Cardiac fibroblast (primary cell): ENCODE results near the gene HSPA2.

Experiments
- DNase-seq, 2 donors: peaks; one replicate each; pipeline versions ENCODE4 v3.0.0 to v3.0.0-alpha.2; 2010; ENCODE audit warnings: low read depth in 2 of 2
- H3K4me3 ChIP-seq, 2 donors: replicated peaks in 1 of 2; 1 replicate in 1 of 2; 2 replicates in 1 of 2; pipeline ENCODE4 v1.5.1; 2011; ENCODE audit warnings: low read depth in 2 of 2, low read length in 2 of 2, mild to moderate bottlenecking in 2 of 2, moderate library complexity in 1 of 2
- CTCF ChIP-seq: IDR thresholded peaks from one replicate; pipeline ENCODE4 v1.5.1; 2011; ENCODE audit warnings: low read depth, mild to moderate bottlenecking, low read length, inconsistent platforms

The HSPA2 gene

DNA sequence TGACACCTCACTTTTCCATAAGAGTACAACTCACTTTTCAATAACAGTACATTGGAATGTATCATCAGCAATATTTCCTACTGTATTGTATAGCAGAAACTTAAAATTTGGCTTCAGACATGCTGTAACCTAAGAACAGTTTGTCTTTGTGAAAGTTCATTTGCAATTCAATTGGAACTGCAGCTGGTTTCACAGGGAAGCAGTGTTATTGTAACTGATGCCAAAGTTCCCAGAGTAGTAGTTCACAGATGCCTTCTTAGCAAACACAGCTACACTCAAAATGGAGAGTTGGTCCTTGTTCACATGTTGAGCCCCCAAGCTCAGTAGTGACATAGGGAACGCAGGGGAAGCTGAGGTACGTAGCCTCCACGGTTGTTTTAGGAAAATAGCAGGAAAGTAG lies 32.6 kb downstream of the HSPA2 start:
- H3K4me3 ChIP-seq, result no peak overlapping the region
- TF ChIP-seq CTCF, result no peak

DNA sequence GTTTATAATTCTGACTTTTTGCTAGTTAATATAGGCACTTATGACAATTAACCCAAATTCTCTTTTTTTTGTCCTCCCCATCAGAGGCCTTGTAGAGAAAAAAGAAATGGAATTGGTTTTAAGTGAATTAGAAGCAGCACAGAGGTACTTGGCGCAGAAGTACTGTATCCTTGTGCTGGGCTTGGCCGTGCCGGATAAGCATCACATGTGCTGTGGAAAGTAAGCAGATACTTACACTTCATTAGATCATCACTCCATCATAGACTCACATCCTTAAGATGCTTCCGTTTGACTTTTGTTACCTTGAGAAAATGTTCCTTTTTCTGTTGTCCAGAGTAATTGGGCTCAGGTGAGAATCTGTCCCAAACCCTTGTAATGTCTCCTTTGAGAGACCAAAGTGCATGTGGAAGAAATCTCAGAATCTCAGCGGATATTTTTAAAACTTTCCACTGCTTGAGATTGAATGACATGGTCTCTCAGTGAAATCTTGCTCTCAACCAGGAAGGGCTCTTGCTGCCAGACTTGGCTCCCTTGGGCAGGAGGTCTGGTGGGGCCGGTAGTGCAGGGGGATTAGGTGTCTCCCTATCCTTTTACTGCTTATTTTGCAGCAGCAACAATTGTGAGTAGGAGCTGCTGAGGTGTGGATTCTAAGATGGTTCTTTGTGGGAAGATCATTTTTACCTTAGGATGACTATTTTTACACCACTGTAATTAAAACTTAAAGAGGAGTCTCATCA lies 34.0 kb downstream of the HSPA2 start:
- H3K4me3 ChIP-seq, result no peak overlapping the region
- no peak for TF ChIP-seq CTCF
- no peak for DNase-seq

More for the DNA sequence above, 32.6 kb downstream of the HSPA2 start:
- DNase-seq, result peak in 1 of 2 donors; percentile 29

- no peak for TF ChIP-seq CTCF
- no peak overlapping the region for H3K4me3 ChIP-seq
- DNase-seq, result no peak
These were observed 36.7 kb downstream of the HSPA2 start for GRCh38 chr14:64577211-64577610.

- peak in 1 of 2 donors; percentile 18 for DNase-seq
- H3K4me3 ChIP-seq, result no peak overlapping the region
- no peak for TF ChIP-seq CTCF
These were observed 39.9 kb downstream of the HSPA2 start for GRCh38 chr14:64580467-64580866.

DNA sequence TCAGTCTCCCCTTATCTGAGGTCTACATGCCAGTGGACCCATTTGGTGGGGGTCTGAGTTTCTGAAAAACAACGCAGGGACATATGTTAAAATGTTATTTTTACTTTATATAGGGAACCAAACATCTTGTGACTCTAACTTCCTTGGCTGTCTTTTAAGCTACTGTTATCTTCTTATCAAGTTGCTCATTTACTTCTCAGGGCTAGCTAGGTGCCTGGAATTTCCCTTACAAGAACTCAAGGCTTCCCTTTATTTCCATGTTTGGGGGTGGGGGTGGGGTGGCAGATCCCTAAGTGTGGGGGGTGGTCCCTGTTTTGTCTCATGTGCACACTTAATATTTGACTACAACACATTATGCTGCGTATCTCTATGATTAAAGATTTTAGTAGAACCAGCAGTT lies 40.8 kb downstream of the HSPA2 start:
- no peak for TF ChIP-seq CTCF

GRCh38 chr14:64581817-64582216 lies 41.3 kb downstream of the HSPA2 start:
- TF ChIP-seq CTCF, result no peak
- DNase-seq, result no peak
- no peak overlapping the region for H3K4me3 ChIP-seq

More for the DNA sequence above, 40.8 kb downstream of the HSPA2 start:
- no peak for DNase-seq
- H3K4me3 ChIP-seq, result no peak overlapping the region

- no peak for DNase-seq
- no peak for TF ChIP-seq CTCF
- no peak overlapping the region for H3K4me3 ChIP-seq
These were observed 43.6 kb downstream of the HSPA2 start for GRCh38 chr14:64584190-64584589.
